Tibial nerve (tissue), 4 donors: ENCODE data around the gene ATP6V1F. TPM values are rescaled to one million over a fixed set of nuclear protein-coding genes. Genes with fewer than 3 reads are reported as not detected.

ENCODE experiments used
- DNase-seq, 2 donors: peaks; one replicate each; pipeline ENCODE4 v3.0.0-alpha.2; 2019; ENCODE audit warnings: low spot score in 2 of 2
- H3K27ac ChIP-seq, 4 donors: fragments of 200-600 bp; sonication (generic) in 3 of 4; one replicate each; pipeline ENCODE4 v1.5.1; 2017 to 2019; ENCODE audit warnings: mild to moderate bottlenecking in 1 of 4
- H3K27me3 ChIP-seq, 2 donors: fragments of 200-600 bp; sonication (generic) in 1 of 2; one replicate each; pipeline versions ENCODE4 v1.5.1 to v1.6.0; 2017 to 2019
- H3K36me3 ChIP-seq, 3 donors: fragments of 200-600 bp; sonication (generic); one replicate each; pipeline ENCODE4 v1.5.1; 2018 to 2019
- H3K4me1 ChIP-seq, 4 donors: fragments of 200-600 bp; sonication (generic) in 3 of 4; one replicate each; pipeline ENCODE4 v1.5.1; 2017 to 2019
- H3K4me3 ChIP-seq, 4 donors: fragments of 200-600 bp; sonication (generic) in 3 of 4; one replicate each; pipeline ENCODE4 v1.5.1; 2017 to 2019; ENCODE audit warnings: mild to moderate bottlenecking in 1 of 4, moderate library complexity in 1 of 4
- H3K9me3 ChIP-seq, 4 donors: fragments of 200-600 bp; sonication (generic) in 3 of 4; one replicate each; pipeline ENCODE4 v1.5.1; 2017 to 2019
- EP300 ChIP-seq, 2 donors: sonication (generic); formaldehyde crosslinking; IDR thresholded peaks; one replicate each; pipeline ENCODE4 v1.6.1; 2017; ENCODE audit warnings: antibody characterized with exemption in 2 of 2, mild to moderate bottlenecking in 1 of 2
- POLR2A ChIP-seq, 2 donors: fragments of 450-650 bp; IDR thresholded peaks; one replicate each; pipeline ENCODE4 v1.6.1; 2017; ENCODE audit warnings: antibody characterized with exemption in 2 of 2, mild to moderate bottlenecking in 2 of 2, moderate library complexity in 2 of 2
- WGBS, 2 donors: methylation state at CpG; one replicate each; pipeline ENCODE4 v1.1.5; 2018; 5-methylcytosine and 5-hydroxymethylcytosine counted together
- total RNA-seq, 4 donors: library from RNA; depleted of rRNA; stranded (reverse); fragments of >200 nt; gene quantifications; one replicate each; pipeline ENCODE4 v1.1.0, GENCODE V29; 2016
- TF ChIP-seq, protein P1 (sequence below), 5 experiments: fragments of 200-600 bp in 3 of 5; fragments of 450-650 bp in 2 of 5; sonication (generic) in 3 of 5; IDR thresholded peaks; one replicate each; pipeline ENCODE4 v1.5.1; 2016 to 2019; ENCODE audit warnings: antibody characterized with exemption in 5 of 5, mild to moderate bottlenecking in 3 of 5, moderate library complexity in 2 of 5

The ATP6V1F gene
- total RNA-seq, 4 donors from 2014 or later, result 57.9 to 122 (median 75.4) TPM

DNA sequence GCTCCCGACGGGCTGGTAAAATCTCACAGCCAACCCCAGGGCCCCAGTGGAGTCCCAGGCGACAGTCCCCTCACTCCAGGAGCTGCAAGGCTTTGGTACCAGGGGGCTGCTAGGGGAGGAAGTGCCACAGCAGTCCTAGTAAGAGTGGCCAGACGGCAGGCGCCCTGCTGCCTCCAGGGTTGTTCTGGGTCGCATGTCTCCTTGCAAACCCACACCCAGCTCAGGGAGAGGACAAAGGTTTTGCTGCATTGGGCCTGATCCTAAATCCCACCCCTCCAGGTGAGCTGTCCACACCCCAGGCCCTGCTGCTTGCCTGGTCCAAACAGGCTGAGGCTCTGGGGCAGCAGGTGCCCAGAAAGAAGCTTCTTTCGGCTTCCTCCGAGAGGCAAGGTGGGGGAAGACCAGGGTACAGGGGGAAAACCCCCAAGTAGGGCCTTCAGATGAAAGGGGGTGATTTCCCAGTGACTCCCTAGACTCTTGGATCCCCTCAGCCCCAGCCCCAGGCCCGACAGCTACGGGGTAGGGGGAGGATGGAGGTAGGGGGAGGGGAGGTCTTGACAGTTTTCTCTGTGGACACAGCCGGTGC lies 52.0 kb downstream of the ATP6V1F start:
- no peak overlapping the region for H3K27ac ChIP-seq
- H3K4me3 ChIP-seq, result no peak overlapping the region
- H3K4me1 ChIP-seq, result peaks cover 0 to 28% (median 12%) of the 10 kb centered on the region in 4 donors
- 35 to 40% methylated on average over 9 to 10 of the region's 11 CpGs for WGBS, 2 donors
- no peaks in the 10 kb centered on the region for H3K36me3 ChIP-seq
- H3K9me3 ChIP-seq, result no peaks in the 10 kb centered on the region
- H3K27me3 ChIP-seq, result peaks cover 0 to 72% of the 10 kb centered on the region in 2 donors
- TF ChIP-seq EP300 (IDR thresholded peaks at IDR 0.05) (no peak), POLR2A (IDR thresholded peaks at IDR 0.05) (no peak)
- TF ChIP-seq, protein P1, sequence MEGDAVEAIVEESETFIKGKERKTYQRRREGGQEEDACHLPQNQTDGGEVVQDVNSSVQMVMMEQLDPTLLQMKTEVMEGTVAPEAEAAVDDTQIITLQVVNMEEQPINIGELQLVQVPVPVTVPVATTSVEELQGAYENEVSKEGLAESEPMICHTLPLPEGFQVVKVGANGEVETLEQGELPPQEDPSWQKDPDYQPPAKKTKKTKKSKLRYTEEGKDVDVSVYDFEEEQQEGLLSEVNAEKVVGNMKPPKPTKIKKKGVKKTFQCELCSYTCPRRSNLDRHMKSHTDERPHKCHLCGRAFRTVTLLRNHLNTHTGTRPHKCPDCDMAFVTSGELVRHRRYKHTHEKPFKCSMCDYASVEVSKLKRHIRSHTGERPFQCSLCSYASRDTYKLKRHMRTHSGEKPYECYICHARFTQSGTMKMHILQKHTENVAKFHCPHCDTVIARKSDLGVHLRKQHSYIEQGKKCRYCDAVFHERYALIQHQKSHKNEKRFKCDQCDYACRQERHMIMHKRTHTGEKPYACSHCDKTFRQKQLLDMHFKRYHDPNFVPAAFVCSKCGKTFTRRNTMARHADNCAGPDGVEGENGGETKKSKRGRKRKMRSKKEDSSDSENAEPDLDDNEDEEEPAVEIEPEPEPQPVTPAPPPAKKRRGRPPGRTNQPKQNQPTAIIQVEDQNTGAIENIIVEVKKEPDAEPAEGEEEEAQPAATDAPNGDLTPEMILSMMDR (IDR thresholded peaks at IDR 0.05), result no peak
- DNase-seq, result no peak

- Histone ChIP-seq H3K9me3 (no peaks in the 10 kb centered on the region), H3K4me1 (peaks cover 0 to 22% (median 9%) of the 10 kb centered on the region in 4 donors), H3K4me3 (peak overlapping the region in 2 of 4 donors; percentile 23 to 33), H3K27me3 (peaks cover 0 to 68% of the 10 kb centered on the region in 2 donors), H3K36me3 (no peaks in the 10 kb centered on the region), H3K27ac (no peak overlapping the region)
- TF ChIP-seq, protein P1 (IDR thresholded peaks at IDR 0.05), result no peak
- no peak for TF ChIP-seq POLR2A (IDR thresholded peaks at IDR 0.05)
- TF ChIP-seq EP300 (IDR thresholded peaks at IDR 0.05), result no peak
- DNase-seq, result no peak
- 6 to 7% methylated on average over 26 to 29 of the region's 34 CpGs for WGBS, 2 donors
Observed at GRCh38 chr7:128915271-128915819, 52.7 kb downstream of the ATP6V1F start.

Other genes starting within 250 kb of the ATP6V1F start
- 1 to 10 TPM in 2 of 4 donors, under 1 TPM in 2; 0.63 to 3.5 (median 1.8) TPM for gene GARIN1A, start 190.6 kb upstream of the ATP6V1F start, total RNA-seq
- 10 to 100 TPM; 77.3 to 94.8 (median 90.0) TPM for gene CALU, start 123.5 kb upstream of the ATP6V1F start, total RNA-seq
- gene OPN1SW, start 87.1 kb upstream of the ATP6V1F start, total RNA-seq, result not detected
- gene CCDC136, start 70.9 kb upstream of the ATP6V1F start, total RNA-seq, result 10 to 100 TPM in 1 of 4 donors, 1 to 10 TPM in 3; 4.5 to 12.4 (median 7.2) TPM
- gene FLNC, start 32.5 kb upstream of the ATP6V1F start, total RNA-seq, result 10 to 100 TPM in 2 of 4 donors, 1 to 10 TPM in 2; 5.5 to 13.5 (median 9.0) TPM
- under 1 TPM; 0.21 to 0.90 (median 0.40) TPM for gene KCP, start 47.9 kb downstream of the ATP6V1F start, total RNA-seq
- gene IRF5, start 75.1 kb downstream of the ATP6V1F start, total RNA-seq, result 10 to 100 TPM in 3 of 4 donors, 1 to 10 TPM in 1; 7.8 to 28.8 (median 15.0) TPM
- gene TNPO3, start 192.3 kb downstream of the ATP6V1F start, total RNA-seq, result 10 to 100 TPM; 33.9 to 36.9 (median 35.5) TPM